Activated CD4-positive, alpha-beta T cell treated with anti-CD3 and anti-CD28 coated beads for 36 hours (primary cell): ENCODE results near the gene PHLDA2. TPM values are rescaled to one million over a fixed set of nuclear protein-coding genes. Genes with fewer than 3 reads are reported as not detected.

Experiments
- ATAC-seq: fragments of 200-7000 bp; cut with Tn5 transposase; one replicate; pipeline ENCODE4 v1.10.0; 2021; ENCODE audit warnings: mild to moderate bottlenecking, moderate library complexity
- CTCF ChIA-PET: fragments of 350-600 bp; sonication (Branson Sonifier 250); formaldehyde crosslinking; loops from one replicate; lab custom pipeline; 2021; ENCODE audit warnings: antibody characterized with exemption; lab: Charles Lee
- POLR2A ChIA-PET: fragments of 350-600 bp; sonication (Branson Sonifier 250); formaldehyde crosslinking; loops from one replicate; lab custom pipeline; 2021; ENCODE audit warnings: antibody characterized with exemption, inconsistent platforms; lab: Charles Lee
- DNase-seq: peaks from one replicate; pipeline ENCODE4 v3.0.0-alpha.2; 2020
- H3K27ac Mint-ChIP-seq: one replicate; pipeline ENCODE4 v1.8.0; 2021; ENCODE audit warnings: mixed read lengths
- H3K27me3 Mint-ChIP-seq: one replicate; pipeline ENCODE4 v1.8.0; 2021; ENCODE audit warnings: mixed read lengths
- H3K36me3 Mint-ChIP-seq: one replicate; pipeline ENCODE4 v1.8.0; 2021; ENCODE audit warnings: low read depth, mixed read lengths
- H3K4me1 Mint-ChIP-seq: one replicate; pipeline ENCODE4 v1.8.0; 2021; ENCODE audit warnings: mixed read lengths
- H3K4me3 Mint-ChIP-seq: one replicate; pipeline ENCODE4 v1.8.0; 2021; ENCODE audit warnings: mild to moderate bottlenecking, moderate library complexity, mixed read lengths
- H3K9me3 Mint-ChIP-seq: one replicate; pipeline ENCODE4 v1.8.0; 2021; ENCODE audit warnings: low read depth, mixed read lengths
- intact Hi-C, 2 experiments: fragments of 100-400 bp; cut with DNase I in 1 of 2; cut with micrococcal nuclease in 1 of 2; formaldehyde crosslinking; loops; one replicate each; pipeline versions ENCODE4 v1.14.2 to v1.15.1; 2022 to 2024; cut with DNase I, micrococcal nuclease
- total RNA-seq, 2 experiments: library from RNA; stranded (reverse); gene quantifications; one replicate each; pipeline ENCODE4 v1.2.3, GENCODE V29; 2021

PHLDA2 gene
- total RNA-seq, 2 experiments from 2014 or later, result 3.1 to 3.7 TPM

DNA sequence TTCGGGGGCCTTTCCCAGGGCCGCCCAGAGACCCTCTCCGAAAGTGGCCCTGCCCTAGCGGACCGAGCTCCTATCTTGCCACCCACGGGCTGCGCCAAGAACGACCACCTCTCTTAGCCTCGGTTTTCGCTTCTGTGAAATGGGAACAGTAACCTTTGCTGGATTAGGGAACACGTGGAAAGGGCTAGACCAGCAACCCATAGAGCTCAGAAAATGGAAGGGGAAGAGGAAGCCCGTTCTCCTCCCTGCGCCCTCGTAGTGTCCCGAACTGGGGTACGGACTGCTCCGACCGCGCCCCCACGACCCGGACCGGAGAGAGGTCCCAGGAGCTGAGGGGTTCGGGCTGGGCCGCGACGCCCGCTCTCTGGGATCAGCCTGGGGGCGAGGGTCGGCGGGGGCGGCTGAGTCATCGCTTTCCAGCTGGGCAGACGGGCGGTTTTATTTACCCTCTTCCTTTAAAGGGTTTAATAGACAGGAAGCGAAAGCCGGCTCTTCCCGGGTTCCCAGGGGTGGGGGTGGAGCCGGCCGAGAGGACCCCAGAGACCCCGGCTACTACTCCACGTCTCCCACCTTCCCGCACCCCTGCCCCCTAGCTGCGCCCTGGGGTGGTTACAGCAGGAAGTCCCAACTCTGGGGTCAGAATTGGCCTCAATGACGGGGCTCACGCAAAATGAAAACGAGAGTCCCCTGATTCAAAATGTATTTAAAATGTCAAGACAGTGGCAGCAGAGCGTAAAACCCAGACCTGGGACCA lies 907 bp upstream of the PHLDA2 start:
- Mint-ChIP-seq H3K36me3 (no peaks in the 10 kb centered on the region), H3K4me1 (peaks cover 27% of the 10 kb centered on the region), H3K9me3 (no peaks in the 10 kb centered on the region), H3K4me3 (peak overlapping the region; percentile 63), H3K27ac (peak overlapping the region; percentile 63), H3K27me3 (peaks cover 19% of the 10 kb centered on the region)
- peak; percentile 76 for DNase-seq
- peak; percentile 31 for ATAC-seq
- ChIA-PET POLR2A (interaction anchor here (1.7 kb wide), 1 partner anchor 11 kb away, joined by 4 read pairs; no protein-coding TSS in a partner anchor), CTCF (interaction anchor here (0.7 to 2.6 kb wide), 9 partner anchors 9 to 82 kb away, joined by 3 to 14 read pairs (median 4); a partner anchor contains a TSS)
- intact Hi-C loops, result loop anchor here (1.0 to 5.0 kb wide), 7 partner anchors 28 to 398 kb away; partner anchors contain the start of gene CARS1 (in 1 of the 2)

DNA sequence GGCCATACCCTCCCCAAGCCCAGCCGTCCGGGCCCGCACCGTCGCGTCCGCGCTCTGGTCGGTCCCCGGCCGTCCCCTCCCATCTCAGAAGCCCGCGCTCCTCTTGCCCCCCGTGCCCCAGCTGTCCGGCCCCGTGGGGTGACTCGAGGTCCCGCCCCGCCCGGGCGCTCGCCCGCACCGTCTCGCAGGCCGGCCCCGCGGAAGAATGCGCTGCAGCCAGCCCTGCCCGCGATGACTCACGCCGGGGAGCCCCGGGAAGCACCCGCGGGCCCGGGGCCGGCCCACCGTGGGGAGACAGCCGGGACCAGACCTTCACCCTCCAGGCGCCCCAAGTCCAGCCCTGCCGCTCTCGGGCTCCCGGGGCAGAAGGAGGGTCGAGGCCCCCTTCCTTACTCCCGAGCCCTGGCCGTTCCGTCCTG lies 320 bp upstream of the PHLDA2 start:
- intact Hi-C loops, result loop anchor here in 1 of 2 experiments (1.0 kb wide), 2 partner anchors 27 to 229 kb away; a partner anchor contains a TSS
- ChIA-PET CTCF (interaction anchor here (1.0 to 2.6 kb wide), 8 partner anchors 9 to 42 kb away, joined by 3 to 14 read pairs (median 4); a partner anchor contains a TSS), POLR2A (interaction anchor here (1.7 kb wide), 1 partner anchor 12 kb away, joined by 4 read pairs; no protein-coding TSS in a partner anchor)
- no peaks in the 10 kb centered on the region for H3K36me3 Mint-ChIP-seq
- H3K9me3 Mint-ChIP-seq, result no peaks in the 10 kb centered on the region
- peak overlapping the region; percentile 63 for H3K27ac Mint-ChIP-seq
- peak overlapping the region; percentile 63 for H3K4me3 Mint-ChIP-seq
- H3K27me3 Mint-ChIP-seq, result peaks cover 19% of the 10 kb centered on the region
- DNase-seq (peak; percentile 78), ATAC-seq (peak; percentile 34)
- peaks cover 27% of the 10 kb centered on the region for H3K4me1 Mint-ChIP-seq

DNA sequence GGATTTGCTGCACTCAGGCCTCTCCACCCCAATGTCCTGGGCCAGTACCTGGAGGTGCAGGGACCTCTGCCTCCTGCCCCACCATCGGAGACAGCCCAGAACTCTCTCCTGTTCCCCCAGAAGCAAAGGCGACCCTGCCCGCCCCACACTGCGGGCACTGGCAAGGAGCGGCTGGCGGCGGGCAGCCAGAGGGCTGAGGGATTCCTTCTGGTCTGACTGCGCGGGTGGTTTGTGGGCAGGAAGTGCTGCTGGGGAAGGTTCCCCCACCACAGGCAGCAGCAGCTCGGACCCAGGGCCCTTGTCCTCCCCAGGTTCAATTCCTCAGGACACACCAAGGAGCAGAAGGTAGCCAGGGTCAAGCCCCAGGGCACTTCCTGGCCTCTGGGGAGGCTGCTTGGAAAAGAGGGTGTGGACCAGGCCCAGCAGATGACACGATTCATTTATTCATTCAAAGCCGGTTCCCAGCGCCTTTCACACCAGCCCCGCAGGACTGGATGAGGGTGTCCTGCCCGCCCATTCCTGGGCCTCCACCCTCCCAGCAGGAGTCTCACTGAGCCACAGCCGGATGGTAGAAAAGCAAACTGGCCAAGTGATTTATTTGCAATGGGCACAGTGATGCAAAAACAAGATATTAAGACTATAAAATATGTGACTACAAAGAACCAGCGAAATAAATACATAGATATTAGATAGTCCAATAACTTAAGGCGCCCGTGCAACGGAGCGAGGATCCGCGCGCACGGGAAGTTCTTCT lies 1.2 kb downstream of the PHLDA2 start:
- intact Hi-C loops, result no loop called here
- Mint-ChIP-seq H3K36me3 (no peaks in the 10 kb centered on the region), H3K27ac (no peak overlapping the region), H3K4me3 (peak overlapping the region; percentile 59), H3K27me3 (peaks cover 19% of the 10 kb centered on the region), H3K4me1 (peaks cover 18% of the 10 kb centered on the region), H3K9me3 (no peaks in the 10 kb centered on the region)
- DNase-seq (no peak), ATAC-seq (no peak)
- ChIA-PET CTCF (interaction anchor here (1.0 to 2.6 kb wide), 3 partner anchors 19 to 40 kb away, joined by 3 to 14 read pairs (median 9); no protein-coding TSS in a partner anchor), POLR2A (no interaction called here)

DNA sequence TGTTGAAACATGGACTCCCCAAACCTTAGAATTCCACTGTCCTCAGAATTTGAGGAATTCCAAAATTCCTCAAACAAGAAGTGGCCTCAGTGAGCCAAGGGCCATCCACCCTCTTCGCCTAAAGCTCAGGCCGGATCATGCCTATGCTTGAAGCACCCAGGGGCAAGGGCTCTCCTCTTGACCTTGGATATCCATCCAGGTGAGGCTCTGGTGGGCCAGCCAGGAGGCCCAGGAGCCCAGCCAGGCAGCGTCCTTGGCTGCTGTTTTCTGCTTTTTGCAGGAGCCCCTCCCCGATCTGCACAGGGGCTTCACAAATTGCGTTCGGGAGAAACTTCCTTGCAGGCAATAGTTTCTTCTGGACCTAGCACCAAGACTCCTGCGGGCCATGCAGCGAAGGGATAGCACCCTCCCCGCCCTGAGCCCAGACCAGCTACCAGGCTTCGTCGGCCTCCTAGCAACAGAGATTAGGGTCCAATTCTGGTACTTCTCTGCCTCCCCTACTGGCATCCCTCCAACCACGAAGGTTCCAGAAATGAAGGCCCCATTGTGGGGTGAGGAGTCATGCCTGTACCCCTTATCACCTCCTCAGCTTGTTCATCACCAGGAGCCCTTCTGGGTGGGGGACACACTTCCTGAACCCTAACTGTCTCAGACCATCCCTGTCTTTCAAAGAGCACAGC lies 2.0 kb downstream of the PHLDA2 start:
- intact Hi-C loops, result no loop called here
- Mint-ChIP-seq H3K9me3 (no peaks in the 10 kb centered on the region), H3K4me3 (no peak overlapping the region), H3K27ac (no peak overlapping the region), H3K27me3 (peaks cover 19% of the 10 kb centered on the region), H3K4me1 (peaks cover 17% of the 10 kb centered on the region), H3K36me3 (no peaks in the 10 kb centered on the region)
- ChIA-PET POLR2A (no interaction called here), CTCF (interaction anchor here (1.3 kb wide), 1 partner anchor 396 kb away, joined by 3 read pairs; no protein-coding TSS in a partner anchor)
- ATAC-seq (no peak), DNase-seq (no peak)

DNA sequence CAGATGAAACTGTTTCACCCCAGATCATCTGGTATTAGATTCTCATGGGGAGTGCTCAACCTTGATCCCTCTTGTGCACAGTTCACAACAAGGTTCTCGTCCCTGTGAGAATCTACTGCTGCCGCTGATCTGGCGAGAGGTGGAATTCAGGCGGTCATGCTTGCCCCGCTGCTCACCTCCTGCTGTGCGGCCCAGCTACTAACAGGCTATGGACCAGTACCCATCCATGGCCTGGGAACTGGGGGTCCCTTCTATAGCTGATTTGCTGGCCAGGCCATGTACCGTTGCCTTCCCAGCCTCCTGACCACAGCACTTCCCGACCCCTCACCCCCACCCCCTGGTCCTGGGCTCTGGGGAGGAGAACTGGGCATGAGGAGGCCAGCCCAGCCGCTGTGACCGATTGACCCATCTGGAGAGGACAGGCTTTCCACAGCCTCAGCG lies 2.6 kb downstream of the PHLDA2 start:
- ATAC-seq, result no peak

DNA sequence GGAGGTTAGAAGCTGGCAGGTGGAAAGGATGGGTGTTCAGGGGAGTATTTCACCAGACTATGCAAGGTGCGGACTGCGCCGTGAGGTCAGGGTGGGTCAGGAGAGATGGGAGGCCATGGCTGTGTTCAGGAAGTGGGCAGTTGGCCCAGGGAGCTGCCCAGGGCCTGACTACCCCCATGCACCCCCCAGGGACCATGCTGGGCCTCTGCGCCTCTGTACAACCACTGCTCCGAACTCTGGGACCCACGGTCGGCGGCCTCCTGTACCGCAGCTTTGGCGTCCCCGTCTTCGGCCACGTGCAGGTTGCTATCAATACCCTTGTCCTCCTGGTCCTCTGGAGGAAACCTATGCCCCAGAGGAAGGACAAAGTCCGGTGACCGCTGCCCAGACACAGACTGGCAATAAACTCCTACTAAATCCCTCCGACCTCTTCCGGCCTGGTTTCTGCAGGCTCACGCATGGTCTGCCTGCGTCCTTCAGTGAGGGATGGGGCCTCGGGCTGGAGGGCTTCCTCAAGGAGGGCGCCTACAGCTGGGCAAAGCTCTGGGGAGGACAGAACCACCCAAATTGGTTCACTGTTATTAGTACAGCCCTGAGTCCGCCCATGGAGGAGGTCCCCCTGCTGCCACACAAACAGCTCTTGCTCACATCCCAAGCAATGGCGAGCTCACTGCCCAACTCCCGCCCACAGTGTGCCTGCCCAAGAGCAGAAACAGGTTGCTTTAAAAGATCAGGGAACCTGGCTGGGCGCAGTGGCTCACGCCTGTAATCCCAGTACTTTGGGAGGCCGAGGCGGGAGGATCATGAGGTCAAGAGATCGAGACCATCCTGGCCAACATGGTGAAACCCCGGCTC lies 4.2 kb downstream of the PHLDA2 start:
- H3K36me3 Mint-ChIP-seq, result no peaks in the 10 kb centered on the region
- CTCF ChIA-PET, result no interaction called here
- peaks cover 17% of the 10 kb centered on the region for H3K27me3 Mint-ChIP-seq
- intact Hi-C loops, result no loop called here
- H3K4me3 Mint-ChIP-seq, result no peak overlapping the region
- POLR2A ChIA-PET, result no interaction called here
- peaks cover 14% of the 10 kb centered on the region for H3K4me1 Mint-ChIP-seq
- ATAC-seq (no peak), DNase-seq (no peak)
- no peak overlapping the region for H3K27ac Mint-ChIP-seq
- H3K9me3 Mint-ChIP-seq, result no peaks in the 10 kb centered on the region

More for the DNA sequence above, 2.6 kb downstream of the PHLDA2 start:
- H3K4me1 Mint-ChIP-seq, result peaks cover 17% of the 10 kb centered on the region
- H3K27ac Mint-ChIP-seq, result no peak overlapping the region
- no peaks in the 10 kb centered on the region for H3K9me3 Mint-ChIP-seq
- CTCF ChIA-PET, result interaction anchor here (1.3 kb wide), 1 partner anchor 396 kb away, joined by 3 read pairs; no protein-coding TSS in a partner anchor
- POLR2A ChIA-PET, result no interaction called here
- DNase-seq, result no peak
- H3K27me3 Mint-ChIP-seq, result peaks cover 19% of the 10 kb centered on the region
- no peak overlapping the region for H3K4me3 Mint-ChIP-seq
- intact Hi-C loops, result no loop called here
- H3K36me3 Mint-ChIP-seq, result no peaks in the 10 kb centered on the region

DNA sequence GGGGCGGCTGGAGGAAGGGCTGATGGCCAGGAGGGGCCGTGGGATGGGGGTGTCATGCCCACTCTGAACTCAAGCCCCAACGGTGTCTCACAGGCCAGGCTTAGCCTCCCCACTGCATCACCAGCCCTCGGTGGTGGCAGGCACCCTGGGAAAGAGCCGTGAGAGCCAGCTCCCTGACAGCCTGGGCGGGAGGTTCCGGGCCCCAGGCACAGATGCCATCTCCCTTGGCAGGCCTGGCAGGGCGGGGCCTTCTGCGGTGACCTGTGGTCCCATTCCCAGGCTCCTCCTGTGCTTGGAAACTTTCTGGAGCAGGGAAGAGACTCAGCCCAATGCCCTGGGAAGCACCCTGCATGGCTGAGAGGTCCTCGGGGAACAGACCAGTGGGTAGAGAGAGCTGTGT lies 4.8 kb downstream of the PHLDA2 start:
- no peak overlapping the region for H3K4me3 Mint-ChIP-seq
- H3K27ac Mint-ChIP-seq, result no peak overlapping the region
- no peak for DNase-seq
- CTCF ChIA-PET, result no interaction called here
- POLR2A ChIA-PET, result no interaction called here
- H3K36me3 Mint-ChIP-seq, result no peaks in the 10 kb centered on the region
- peaks cover 15% of the 10 kb centered on the region for H3K27me3 Mint-ChIP-seq
- H3K9me3 Mint-ChIP-seq, result no peaks in the 10 kb centered on the region
- peaks cover 11% of the 10 kb centered on the region for H3K4me1 Mint-ChIP-seq
- intact Hi-C loops, result no loop called here
- ATAC-seq, result no peak

DNA sequence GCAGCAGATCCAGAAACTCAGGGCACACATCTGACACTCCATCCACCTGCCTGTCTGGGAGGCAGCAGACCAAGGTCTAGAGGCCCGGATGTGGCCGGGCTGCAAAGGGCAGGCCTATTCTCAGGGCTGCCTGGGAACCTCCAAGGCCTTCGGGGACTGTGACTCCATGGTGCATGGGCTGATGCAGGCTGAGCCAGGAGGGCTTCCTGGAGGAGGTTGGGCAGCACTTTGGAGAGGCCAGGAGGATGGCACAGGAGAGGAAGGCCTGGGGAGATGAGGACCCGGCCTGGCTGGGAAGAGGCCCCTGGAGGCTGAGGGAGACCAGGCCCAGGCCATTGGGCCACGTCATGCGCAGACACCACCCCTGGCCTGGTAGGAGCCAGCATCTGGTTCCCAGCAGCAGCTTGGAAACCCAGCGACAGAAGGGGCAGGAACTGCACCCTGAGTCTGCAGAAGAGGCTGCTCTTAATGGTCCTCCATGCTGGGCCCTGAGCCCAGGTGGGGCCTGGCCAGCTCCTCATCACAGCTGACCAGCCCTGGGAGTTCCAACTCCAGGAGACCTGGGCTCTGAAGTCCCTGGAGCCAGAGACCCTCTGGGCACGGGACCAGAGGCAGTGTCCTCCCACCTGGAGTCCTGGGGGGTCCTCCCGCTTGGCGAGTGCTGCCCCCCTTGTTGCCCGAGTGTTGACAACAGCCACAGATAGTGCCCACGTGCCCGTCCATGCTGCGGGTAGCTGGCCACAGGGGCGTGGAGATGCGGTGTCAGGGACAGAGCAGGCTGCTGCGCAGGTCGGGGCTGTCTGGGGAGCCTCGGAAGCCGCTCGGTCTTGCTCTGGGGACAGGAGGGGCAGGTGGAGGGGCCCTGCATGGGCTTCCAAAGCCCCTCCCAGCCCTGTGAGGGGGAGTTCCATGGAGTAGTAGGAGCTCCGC lies 5.5 kb downstream of the PHLDA2 start:
- ChIA-PET CTCF (no interaction called here), POLR2A (no interaction called here)
- Mint-ChIP-seq H3K9me3 (no peaks in the 10 kb centered on the region), H3K36me3 (no peaks in the 10 kb centered on the region), H3K27me3 (peaks cover 11% of the 10 kb centered on the region), H3K27ac (no peak overlapping the region), H3K4me1 (peaks cover 8% of the 10 kb centered on the region), H3K4me3 (no peak overlapping the region)
- DNase-seq (no peak), ATAC-seq (no peak)
- intact Hi-C loops, result no loop called here

DNA sequence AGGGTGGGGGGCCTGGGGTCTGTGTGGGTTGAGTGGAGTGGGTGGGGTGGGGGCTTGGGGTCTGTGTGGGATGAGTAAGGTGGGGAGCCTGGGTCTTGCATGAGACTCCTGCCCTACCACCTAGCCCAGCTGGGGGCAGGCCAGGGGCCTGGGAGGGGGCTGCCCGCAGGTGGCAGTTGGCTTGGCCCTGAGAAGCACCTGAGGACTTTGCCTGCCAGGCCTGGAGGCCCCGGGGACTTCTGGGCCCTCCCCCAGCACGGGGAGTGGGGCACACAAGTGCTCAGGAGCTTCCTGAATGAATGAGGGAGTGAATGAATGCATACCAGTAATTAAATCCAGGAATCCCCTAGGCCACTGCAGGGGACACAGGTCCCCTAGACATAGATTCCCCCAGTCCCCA lies 6.6 kb downstream of the PHLDA2 start:
- H3K4me1 Mint-ChIP-seq, result peaks cover 1% of the 10 kb centered on the region
- intact Hi-C loops, result no loop called here
- DNase-seq, result no peak
- no peak for ATAC-seq
- CTCF ChIA-PET, result no interaction called here
- H3K9me3 Mint-ChIP-seq, result no peaks in the 10 kb centered on the region
- POLR2A ChIA-PET, result no interaction called here
- no peak overlapping the region for H3K4me3 Mint-ChIP-seq
- H3K36me3 Mint-ChIP-seq, result no peaks in the 10 kb centered on the region
- no peak overlapping the region for H3K27ac Mint-ChIP-seq
- peaks cover 6% of the 10 kb centered on the region for H3K27me3 Mint-ChIP-seq
